ENCODE data around the gene NPPC. TPM values are rescaled to one million over a fixed set of nuclear protein-coding genes. Genes with fewer than 3 reads are reported as not detected.
"Not testable (repeated sequence)": the region's sequence is repeated elsewhere in the genome, so short reads cannot be mapped to it uniquely, and the experiment has no call there.

The NPPC gene
- total RNA-seq, 1 donor from 2014 or later: 5.4 TPM

DNA sequence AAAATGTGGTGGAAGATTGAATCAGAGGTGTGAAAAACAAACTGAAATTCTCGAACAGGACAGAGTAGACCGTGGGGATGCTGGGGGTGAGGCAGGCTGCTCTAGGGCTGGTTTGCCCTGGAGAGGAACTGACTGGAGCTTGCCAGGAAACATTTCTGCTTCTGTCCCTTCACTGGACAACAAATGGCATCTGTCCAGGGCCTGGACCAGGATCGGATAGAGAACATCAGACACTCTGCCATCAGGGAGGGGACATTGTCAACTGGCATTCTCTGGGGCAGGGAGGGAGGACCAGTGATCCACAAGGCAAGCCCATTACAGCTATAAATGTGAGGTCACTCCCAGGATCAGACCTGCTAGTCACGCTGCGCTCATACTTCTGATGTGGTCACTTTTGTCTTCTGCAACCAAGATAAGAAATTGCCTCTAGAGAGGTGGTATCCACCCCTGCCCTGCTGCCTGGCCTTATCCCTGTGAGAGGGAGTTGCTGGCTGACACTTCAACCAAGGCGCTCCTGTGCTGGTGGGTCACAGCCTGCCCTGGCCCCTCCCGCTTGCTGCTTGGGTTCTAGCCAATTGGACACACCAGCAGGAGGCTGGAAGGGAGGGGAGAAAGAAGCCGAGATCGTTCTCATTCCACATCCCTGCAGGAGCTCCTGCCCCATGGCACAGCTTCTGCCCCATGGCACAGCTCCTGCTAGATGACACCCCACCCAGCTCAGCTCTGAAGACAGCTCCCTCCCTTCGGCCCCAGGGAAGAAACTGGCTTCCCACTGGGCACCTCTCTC is 8.7 kb downstream of the NPPC start:
- Mint-ChIP-seq H3K4me3 (no peak overlapping the region), H3K36me3 (no peaks in the 10 kb centered on the region), H3K9me3 (no peaks in the 10 kb centered on the region), H3K4me1 (ENCODE audit: unreplicated experiment) (no peaks in the 10 kb centered on the region), H3K27me3 (peaks cover 13% of the 10 kb centered on the region), H3K27ac (no peak overlapping the region)
- DNase-seq (ENCODE audit: extremely low spot score, unreplicated experiment): no peak
- TF ChIP-seq, protein P1, sequence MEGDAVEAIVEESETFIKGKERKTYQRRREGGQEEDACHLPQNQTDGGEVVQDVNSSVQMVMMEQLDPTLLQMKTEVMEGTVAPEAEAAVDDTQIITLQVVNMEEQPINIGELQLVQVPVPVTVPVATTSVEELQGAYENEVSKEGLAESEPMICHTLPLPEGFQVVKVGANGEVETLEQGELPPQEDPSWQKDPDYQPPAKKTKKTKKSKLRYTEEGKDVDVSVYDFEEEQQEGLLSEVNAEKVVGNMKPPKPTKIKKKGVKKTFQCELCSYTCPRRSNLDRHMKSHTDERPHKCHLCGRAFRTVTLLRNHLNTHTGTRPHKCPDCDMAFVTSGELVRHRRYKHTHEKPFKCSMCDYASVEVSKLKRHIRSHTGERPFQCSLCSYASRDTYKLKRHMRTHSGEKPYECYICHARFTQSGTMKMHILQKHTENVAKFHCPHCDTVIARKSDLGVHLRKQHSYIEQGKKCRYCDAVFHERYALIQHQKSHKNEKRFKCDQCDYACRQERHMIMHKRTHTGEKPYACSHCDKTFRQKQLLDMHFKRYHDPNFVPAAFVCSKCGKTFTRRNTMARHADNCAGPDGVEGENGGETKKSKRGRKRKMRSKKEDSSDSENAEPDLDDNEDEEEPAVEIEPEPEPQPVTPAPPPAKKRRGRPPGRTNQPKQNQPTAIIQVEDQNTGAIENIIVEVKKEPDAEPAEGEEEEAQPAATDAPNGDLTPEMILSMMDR (conservative IDR thresholded peaks at IDR 0.05): no peak

GRCh38 chr2:231914077-231914690 is 12.0 kb downstream of the NPPC start:
- no peaks in the 10 kb centered on the region for H3K4me1 Mint-ChIP-seq (ENCODE audit: unreplicated experiment)
- H3K27ac Mint-ChIP-seq: no peak overlapping the region
- no peak for DNase-seq (ENCODE audit: extremely low spot score, unreplicated experiment)
- no peak overlapping the region for H3K4me3 Mint-ChIP-seq
- TF ChIP-seq, protein P1 (conservative IDR thresholded peaks at IDR 0.05): no peak
- no peaks in the 10 kb centered on the region for H3K9me3 Mint-ChIP-seq
- H3K27me3 Mint-ChIP-seq: peaks cover 17% of the 10 kb centered on the region
- H3K36me3 Mint-ChIP-seq: no peaks in the 10 kb centered on the region

- TF ChIP-seq, protein P1 (conservative IDR thresholded peaks at IDR 0.05): no peak
These were observed 14.8 kb downstream of the NPPC start for GRCh38 chr2:231911381-231911780.

GRCh38 chr2:231910771-231911170 is 15.4 kb downstream of the NPPC start:
- Mint-ChIP-seq H3K9me3 (no peaks in the 10 kb centered on the region), H3K27me3 (peaks cover 6% of the 10 kb centered on the region), H3K4me3 (no peak overlapping the region), H3K36me3 (no peaks in the 10 kb centered on the region), H3K4me1 (ENCODE audit: unreplicated experiment) (no peaks in the 10 kb centered on the region), H3K27ac (no peak overlapping the region)
- TF ChIP-seq, protein P1 (conservative IDR thresholded peaks at IDR 0.05): no peak
- DNase-seq (ENCODE audit: extremely low spot score, unreplicated experiment): no peak

More at GRCh38 chr2:231911381-231911780, 14.8 kb downstream of the NPPC start:
- H3K9me3 Mint-ChIP-seq: no peaks in the 10 kb centered on the region
- no peaks in the 10 kb centered on the region for H3K4me1 Mint-ChIP-seq (ENCODE audit: unreplicated experiment)
- no peaks in the 10 kb centered on the region for H3K36me3 Mint-ChIP-seq
- no peak overlapping the region for H3K4me3 Mint-ChIP-seq
- no peak for DNase-seq (ENCODE audit: extremely low spot score, unreplicated experiment)
- H3K27ac Mint-ChIP-seq: no peak overlapping the region
- peaks cover 7% of the 10 kb centered on the region for H3K27me3 Mint-ChIP-seq

GRCh38 chr2:231910161-231910560 is 16.0 kb downstream of the NPPC start:
- H3K9me3 Mint-ChIP-seq, H3K27ac Mint-ChIP-seq, H3K36me3 Mint-ChIP-seq: not testable (repeated sequence)

DNA sequence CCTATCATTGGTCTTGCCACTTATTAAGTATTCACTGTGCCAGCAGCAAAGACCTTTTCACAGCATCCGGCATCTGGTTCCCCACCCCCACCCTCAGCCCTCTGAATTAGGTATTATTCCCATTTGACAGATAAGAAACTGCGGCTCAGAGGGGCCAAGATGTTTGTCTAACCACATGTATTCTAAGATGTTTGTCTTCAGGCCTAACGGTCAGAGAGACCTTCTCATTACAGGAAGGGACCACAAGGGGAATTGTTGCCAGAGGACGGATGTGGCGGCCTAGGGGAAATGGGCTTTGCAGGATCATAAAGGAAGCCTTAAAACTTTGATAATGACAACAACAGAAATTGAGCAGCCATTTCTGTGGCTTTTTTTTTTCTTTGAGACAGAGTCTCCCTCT is 16.6 kb downstream of the NPPC start:
- Mint-ChIP-seq H3K4me3 (no peak overlapping the region), H3K4me1 (ENCODE audit: unreplicated experiment) (no peaks in the 10 kb centered on the region), H3K36me3 (no peaks in the 10 kb centered on the region), H3K9me3 (no peaks in the 10 kb centered on the region), H3K27me3 (peaks cover 6% of the 10 kb centered on the region), H3K27ac (no peak overlapping the region)
- DNase-seq (ENCODE audit: extremely low spot score, unreplicated experiment): no peak
- TF ChIP-seq, protein P1 (conservative IDR thresholded peaks at IDR 0.05): no peak

More at GRCh38 chr2:231910161-231910560, 16.0 kb downstream of the NPPC start:
- not testable (repeated sequence) for H3K4me1 Mint-ChIP-seq (ENCODE audit: unreplicated experiment); H3K27me3 Mint-ChIP-seq; H3K4me3 Mint-ChIP-seq; DNase-seq (ENCODE audit: extremely low spot score, unreplicated experiment)

Measured in type B pancreatic cell (in vitro differentiated cells).